Left renal pelvis (tissue), 4 donors: ENCODE data around the gene SMARCC1. TPM values are rescaled to one million over a fixed set of nuclear protein-coding genes. Genes with fewer than 3 reads are reported as not detected.

Source experiments
- DNase-seq, 4 donors: peaks; one replicate each; pipeline ENCODE4 v3.0.0-alpha.2; 2013; ENCODE audit warnings: low read depth in 4 of 4, low spot score in 3 of 4
- polyA plus RNA-seq, 4 donors: library from polyadenylated mRNA; unstranded; fragments of 120-200 nt; gene quantifications; one replicate each; pipeline ENCODE4 v1.2.1, GENCODE V29; 2013; ENCODE audit not compliant: insufficient read length in 4 of 4

SMARCC1 gene
- polyA plus RNA-seq, 4 donors: 71.7 to 138 (median 124) TPM

GRCh38 chr3:47565734-47566550 is 215.8 kb downstream of the SMARCC1 start:
- no peak for DNase-seq

- DNase-seq: no peak
These were observed 225.3 kb downstream of the SMARCC1 start for GRCh38 chr3:47556351-47556750.

GRCh38 chr3:47554335-47554734 is 227.4 kb downstream of the SMARCC1 start:
- DNase-seq: no peak

GRCh38 chr3:47553407-47553806 is 228.3 kb downstream of the SMARCC1 start:
- no peak for DNase-seq

- DNase-seq: peak in 2 of 4 donors; percentile 16 to 42
These were observed 239.1 kb downstream of the SMARCC1 start for GRCh38 chr3:47542471-47543173.

- DNase-seq: no peak
These were observed 240.0 kb downstream of the SMARCC1 start for GRCh38 chr3:47541583-47542108.

- DNase-seq: no peak
These were observed 241.4 kb downstream of the SMARCC1 start for GRCh38 chr3:47540281-47540680.

GRCh38 chr3:47536967-47537366 is 244.7 kb downstream of the SMARCC1 start:
- no peak for DNase-seq

GRCh38 chr3:47536221-47536891 is 245.3 kb downstream of the SMARCC1 start:
- DNase-seq: no peak

Other genes with a start within 250 kb of the SMARCC1 start
- gene CSPG5, start 203.0 kb downstream of the SMARCC1 start, polyA plus RNA-seq: 1 to 10 TPM in 2 of 4 donors, under 1 TPM in 2; 0.93 to 3.1 (median 1.2) TPM
- 10 to 100 TPM; 49.7 to 78.7 (median 60.1) TPM for gene DHX30, start 21.2 kb upstream of the SMARCC1 start, polyA plus RNA-seq
- 100 to 1,000 TPM; 172 to 203 (median 195) TPM for gene MAP4, start 234.5 kb upstream of the SMARCC1 start, polyA plus RNA-seq